SJSA1 (cell line): ENCODE measurements around the gene SLC2A14. TPM values are rescaled to one million over a fixed set of nuclear protein-coding genes. Genes with fewer than 3 reads are reported as not detected.
"Not testable (repeated sequence)": the region's sequence is repeated elsewhere in the genome, so short reads cannot be mapped to it uniquely, and the experiment has no call there.

Source experiments
- DNase-seq, 2 experiments: peaks; one replicate each; pipeline ENCODE4 v3.0.0-alpha.2; 2015 to 2020; ENCODE audit warnings: low spot score in 2 of 2, low read depth in 1 of 2
- H3K27ac ChIP-seq: fragments of 250-450 bp; sonication (Bioruptor Pico); 2 replicates; pipeline ENCODE4 v1.5.1; 2020; ENCODE audit warnings: mild to moderate bottlenecking, moderate library complexity
- H3K27me3 ChIP-seq: fragments of 250-450 bp; sonication (Bioruptor Pico); replicated peaks from 2 replicates; pipeline ENCODE4 v1.5.1; 2020; ENCODE audit warnings: mild to moderate bottlenecking, moderate library complexity
- H3K36me3 ChIP-seq: fragments of 250-450 bp; sonication (Bioruptor Pico); 2 replicates; pipeline ENCODE4 v1.5.1; 2020; ENCODE audit warnings: mild to moderate bottlenecking
- H3K4me1 ChIP-seq: fragments of 250-450 bp; sonication (Bioruptor Pico); replicated peaks from 2 replicates; pipeline ENCODE4 v1.6.1; 2021; ENCODE audit warnings: mild to moderate bottlenecking
- H3K4me3 ChIP-seq: fragments of 250-450 bp; sonication (Bioruptor Pico); 2 replicates; pipeline ENCODE4 v1.5.1; 2020; ENCODE audit warnings: mild to moderate bottlenecking
- H3K9me3 ChIP-seq: fragments of 250-450 bp; sonication (Bioruptor Pico); replicated peaks from 2 replicates; pipeline ENCODE4 v1.5.1; 2020; ENCODE audit warnings: mild to moderate bottlenecking
- total RNA-seq: library from RNA; depleted of rRNA; stranded (reverse); fragments of >200 nt; shearing (Covaris generic); gene quantifications from 2 replicates; pipeline ENCODE4 v1.2.3, GENCODE V29; 2014

SLC2A14 gene
- total RNA-seq, 1 experiment from 2014 or later, result not detected

- H3K4me1 ChIP-seq, result no peaks in the 10 kb centered on the region
- no peaks in the 10 kb centered on the region for H3K27me3 ChIP-seq
- H3K4me3 ChIP-seq, result no peak overlapping the region
- DNase-seq, result no peak
- no peaks in the 10 kb centered on the region for H3K36me3 ChIP-seq
- H3K9me3 ChIP-seq, result no peaks in the 10 kb centered on the region
- no peak overlapping the region for H3K27ac ChIP-seq
These were observed 38.0 kb downstream of the SLC2A14 start for GRCh38 chr12:7834701-7835100.

GRCh38 chr12:7833831-7834230 lies 38.9 kb downstream of the SLC2A14 start:
- DNase-seq, result no peak
- Histone ChIP-seq H3K4me3 (no peak overlapping the region), H3K27me3 (no peaks in the 10 kb centered on the region), H3K36me3 (no peaks in the 10 kb centered on the region), H3K4me1 (no peaks in the 10 kb centered on the region), H3K27ac (no peak overlapping the region), H3K9me3 (no peaks in the 10 kb centered on the region)

DNA sequence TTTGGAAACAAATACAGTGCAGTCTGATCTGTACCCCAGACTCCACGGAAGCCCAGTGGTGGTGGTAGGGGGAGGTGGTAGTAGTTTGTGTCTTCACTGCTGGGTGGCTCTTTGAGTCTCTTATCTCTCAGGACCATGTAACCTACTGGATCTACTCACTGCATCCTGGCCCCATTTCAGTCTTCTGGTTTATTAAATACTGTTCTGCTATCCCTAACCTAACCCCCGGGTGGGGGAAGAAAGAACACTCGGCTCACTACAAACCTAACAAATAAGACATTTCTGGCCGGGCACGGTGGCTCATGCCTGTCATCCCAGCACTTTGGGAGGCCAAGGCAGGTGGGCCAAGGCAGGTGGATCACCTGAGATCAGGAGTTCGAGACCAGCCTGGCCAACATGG lies 39.5 kb downstream of the SLC2A14 start:
- not testable (repeated sequence) for DNase-seq

DNA sequence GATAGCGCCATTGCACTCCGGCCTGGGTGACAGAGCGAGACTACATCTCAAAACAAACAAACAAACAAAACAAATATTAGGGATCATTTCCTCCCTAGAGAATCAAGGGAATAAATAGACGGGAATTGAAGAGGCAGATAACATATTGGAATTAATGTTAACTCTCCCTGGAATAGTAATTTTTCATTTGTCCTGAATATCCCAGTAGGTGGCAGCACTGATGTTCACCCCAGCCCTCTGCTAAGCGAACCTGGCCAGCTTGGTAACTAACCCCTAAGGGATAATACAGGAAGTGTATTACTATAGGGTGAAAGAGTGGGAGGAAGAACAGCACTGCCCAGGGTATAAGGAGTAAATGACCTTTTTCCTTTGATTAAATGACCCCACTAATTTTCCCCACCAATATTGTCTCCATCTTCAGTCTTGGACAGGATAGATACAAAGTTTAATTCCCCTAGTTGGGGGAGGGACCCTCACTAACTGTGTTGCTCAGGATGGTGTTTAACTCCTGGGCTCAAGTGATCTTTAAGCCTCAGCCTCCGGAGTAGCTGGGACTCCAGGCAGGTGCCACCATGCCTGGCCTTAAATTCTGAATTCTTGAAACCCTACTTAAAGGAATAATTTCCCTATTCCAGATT lies 40.5 kb downstream of the SLC2A14 start:
- no peak overlapping the region for H3K27ac ChIP-seq
- H3K4me1 ChIP-seq, result no peaks in the 10 kb centered on the region
- no peak overlapping the region for H3K4me3 ChIP-seq
- peak in 1 of 2 experiments; percentile 15 for DNase-seq
- H3K36me3 ChIP-seq, result no peaks in the 10 kb centered on the region
- H3K27me3 ChIP-seq, result no peaks in the 10 kb centered on the region
- H3K9me3 ChIP-seq, result no peaks in the 10 kb centered on the region

More for the DNA sequence above, 39.5 kb downstream of the SLC2A14 start:
- not testable (repeated sequence) for H3K4me1 ChIP-seq, H3K9me3 ChIP-seq, H3K36me3 ChIP-seq, H3K27me3 ChIP-seq, H3K4me3 ChIP-seq, H3K27ac ChIP-seq

GRCh38 chr12:7829737-7830136 lies 43.0 kb downstream of the SLC2A14 start:
- not testable (repeated sequence) for DNase-seq, H3K9me3 ChIP-seq, H3K4me3 ChIP-seq, H3K27ac ChIP-seq, H3K4me1 ChIP-seq, H3K27me3 ChIP-seq, H3K36me3 ChIP-seq

GRCh38 chr12:7825754-7826153 lies 47.0 kb downstream of the SLC2A14 start:
- DNase-seq, H3K4me3 ChIP-seq, H3K9me3 ChIP-seq, H3K36me3 ChIP-seq, H3K27ac ChIP-seq, H3K4me1 ChIP-seq, H3K27me3 ChIP-seq: not testable (repeated sequence)

DNA sequence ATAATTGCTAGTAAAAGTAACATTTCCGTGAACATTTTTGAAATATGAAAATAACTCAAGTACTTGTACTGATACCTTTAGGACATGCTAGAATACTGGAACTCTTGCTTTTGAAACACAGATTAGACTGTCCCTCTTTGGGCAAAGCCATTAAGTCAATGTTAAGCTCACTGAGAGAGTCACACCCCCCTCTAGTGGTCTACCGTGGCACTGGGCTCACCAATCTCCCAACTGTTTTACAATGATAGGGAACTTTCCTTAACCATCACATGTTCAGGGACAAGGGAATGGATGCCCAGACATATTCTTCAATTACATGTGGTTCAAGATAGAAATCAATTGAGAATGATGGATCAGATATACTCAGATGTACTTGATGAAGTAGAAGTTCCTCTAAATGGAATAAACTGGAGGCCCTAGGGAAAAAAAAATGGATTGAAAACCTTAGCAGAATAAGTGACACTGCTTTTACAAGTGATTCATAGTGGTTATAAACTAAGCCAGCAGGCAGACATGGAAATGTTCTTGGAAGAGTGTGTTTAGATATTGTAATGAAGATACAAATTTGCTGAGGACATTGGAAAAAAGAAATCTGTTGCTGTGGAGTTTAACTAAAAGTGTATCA lies 65.7 kb downstream of the SLC2A14 start:
- Histone ChIP-seq H3K4me3 (no peak overlapping the region), H3K9me3 (no peaks in the 10 kb centered on the region), H3K27ac (no peak overlapping the region), H3K4me1 (no peaks in the 10 kb centered on the region), H3K27me3 (no peaks in the 10 kb centered on the region), H3K36me3 (no peaks in the 10 kb centered on the region)
- peak; percentile 33 to 62 for DNase-seq

DNA sequence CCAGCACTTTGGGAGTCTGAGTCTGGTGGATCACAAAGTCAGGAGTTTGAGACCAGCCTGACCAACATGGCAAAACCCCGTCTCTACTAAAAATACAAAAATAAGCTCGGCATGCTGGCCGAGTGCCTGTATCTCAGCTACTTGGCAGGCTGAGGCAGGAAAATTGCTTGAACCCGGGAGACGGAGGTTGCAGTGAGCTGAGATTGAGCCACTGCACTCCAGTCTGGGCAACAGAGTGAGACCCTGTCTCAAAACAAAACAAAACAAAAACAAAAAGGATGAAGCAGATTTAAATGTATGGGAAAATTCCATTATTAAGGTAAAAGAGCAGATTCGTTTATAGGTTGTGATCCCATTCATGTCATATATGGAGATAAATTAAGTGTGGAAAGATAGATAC lies 66.4 kb downstream of the SLC2A14 start:
- not testable (repeated sequence) for H3K27ac ChIP-seq, H3K27me3 ChIP-seq, H3K9me3 ChIP-seq, DNase-seq, H3K4me1 ChIP-seq, H3K4me3 ChIP-seq, H3K36me3 ChIP-seq

- Histone ChIP-seq H3K36me3 (no peaks in the 10 kb centered on the region), H3K4me3 (no peak overlapping the region), H3K27me3 (no peaks in the 10 kb centered on the region), H3K4me1 (no peaks in the 10 kb centered on the region), H3K27ac (no peak overlapping the region), H3K9me3 (no peaks in the 10 kb centered on the region)
- no peak for DNase-seq
These were observed 71.3 kb downstream of the SLC2A14 start for GRCh38 chr12:7801460-7801859.

- H3K4me3 ChIP-seq, DNase-seq, H3K27ac ChIP-seq: not testable (repeated sequence)
These were observed 73.9 kb downstream of the SLC2A14 start for GRCh38 chr12:7798750-7799308.

GRCh38 chr12:7797698-7798398 lies 74.9 kb downstream of the SLC2A14 start:
- DNase-seq, result no peak
- H3K4me3 ChIP-seq, result no peak overlapping the region
- 0 out of 2 replicates have a peak, but pooled peaks cover 3% of the 10 kb centered on the region for H3K27me3 ChIP-seq
- H3K9me3 ChIP-seq, result no peaks in the 10 kb centered on the region
- H3K36me3 ChIP-seq, result no peaks in the 10 kb centered on the region
- H3K27ac ChIP-seq, result no peak overlapping the region
- H3K4me1 ChIP-seq, result no peaks in the 10 kb centered on the region

More at GRCh38 chr12:7798750-7799308, 73.9 kb downstream of the SLC2A14 start:
- H3K4me1 ChIP-seq, H3K27me3 ChIP-seq, H3K36me3 ChIP-seq, H3K9me3 ChIP-seq: not testable (repeated sequence)

- not testable (repeated sequence) for H3K4me3 ChIP-seq, H3K9me3 ChIP-seq, H3K36me3 ChIP-seq, H3K27me3 ChIP-seq, H3K4me1 ChIP-seq, DNase-seq, H3K27ac ChIP-seq
These were observed 75.4 kb downstream of the SLC2A14 start for GRCh38 chr12:7797269-7797668.

- no peak for DNase-seq
- no peaks in the 10 kb centered on the region for H3K36me3 ChIP-seq
- H3K27ac ChIP-seq, result no peak overlapping the region
- H3K27me3 ChIP-seq, result 0 out of 2 replicates have a peak, but pooled peaks cover 3% of the 10 kb centered on the region
- H3K9me3 ChIP-seq, result no peaks in the 10 kb centered on the region
- H3K4me1 ChIP-seq, result no peaks in the 10 kb centered on the region
- no peak overlapping the region for H3K4me3 ChIP-seq
These were observed 79.5 kb downstream of the SLC2A14 start for GRCh38 chr12:7793211-7793610.

DNA sequence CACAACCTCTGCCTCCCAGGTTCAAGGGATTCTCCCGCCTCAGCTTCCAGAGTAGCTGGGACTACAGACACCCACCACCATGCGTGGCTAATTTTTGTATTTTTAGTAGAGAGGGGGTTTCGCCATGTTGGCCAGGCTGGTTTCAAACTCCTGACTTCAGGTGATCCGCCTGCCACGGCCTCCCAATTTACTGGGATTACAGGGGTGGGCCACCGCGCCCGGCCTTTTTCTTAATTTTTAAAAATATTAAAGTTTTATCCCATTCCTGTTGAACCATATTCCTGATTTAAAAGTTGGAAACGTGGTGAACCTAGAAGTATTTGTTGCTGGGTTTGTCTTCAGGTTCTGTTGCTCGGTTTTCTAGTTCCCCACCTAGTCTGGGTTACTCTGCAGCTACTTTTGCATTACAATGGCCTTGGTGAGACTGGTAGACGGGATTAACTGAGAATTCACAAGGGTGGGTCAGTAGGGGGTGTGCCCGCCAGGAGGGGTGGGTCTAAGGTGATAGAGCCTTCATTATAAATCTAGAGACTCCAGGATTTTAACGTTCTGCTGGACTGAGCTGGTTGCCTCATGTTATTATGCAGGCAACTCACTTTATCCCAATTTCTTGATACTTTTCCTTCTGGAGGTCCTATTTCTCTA lies 83.7 kb downstream of the SLC2A14 start, which contains the start of gene NANOG:
Gene NANOG (plus strand): TSS at position 519 of the 645 bp plus-strand sequence. CDS start 213 bp downstream, outside the sequence.
- H3K36me3 ChIP-seq, H3K4me3 ChIP-seq, H3K27ac ChIP-seq, H3K27me3 ChIP-seq, DNase-seq, H3K4me1 ChIP-seq, H3K9me3 ChIP-seq: not testable (repeated sequence)
